ENCODE measurements around the gene DNAH6.
A peak's percentile ranks its signal among the peaks of the same experiment; 100 is the strongest.

DNAH6 gene

GRCh38 chr2:84799772-84800171 is 283.5 kb downstream of the DNAH6 start:
- no peak for DNase-seq (ENCODE audit: low spot score)

DNA sequence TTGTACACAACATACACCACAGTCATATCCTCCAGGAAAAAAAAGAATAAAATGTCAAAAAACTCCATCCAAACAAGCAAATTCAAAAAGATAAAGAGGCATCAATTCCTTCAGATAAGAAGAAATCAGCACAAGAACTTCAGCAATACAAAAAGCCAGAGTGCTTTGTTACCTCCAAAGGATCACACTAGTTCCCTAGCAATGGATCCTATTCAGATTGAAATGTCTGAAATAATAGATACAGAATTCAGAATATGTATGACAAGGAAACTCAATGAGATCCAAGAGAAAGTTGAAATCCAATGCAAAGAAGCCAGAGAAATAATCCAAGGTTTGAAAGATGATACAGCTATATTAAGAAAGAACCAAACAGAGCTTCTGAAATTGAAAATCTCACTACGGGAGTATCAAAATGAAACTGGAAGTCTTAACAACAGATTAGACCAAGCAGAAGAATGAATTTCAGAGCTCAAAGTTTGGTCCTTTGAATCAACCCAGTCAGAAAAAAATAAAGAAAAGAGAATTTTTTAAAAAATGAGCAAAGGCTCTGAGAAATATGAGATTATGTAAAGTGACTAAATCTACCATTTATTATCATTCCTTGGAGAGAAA is 284.0 kb downstream of the DNAH6 start:
- no peak for DNase-seq (ENCODE audit: low spot score)

- DNase-seq (ENCODE audit: low spot score), result no peak
Observed at GRCh38 chr2:84801811-84802210, 285.5 kb downstream of the DNAH6 start.

- no peak for DNase-seq (ENCODE audit: low spot score)
Observed at GRCh38 chr2:84805250-84805958, 289.1 kb downstream of the DNAH6 start.

DNA sequence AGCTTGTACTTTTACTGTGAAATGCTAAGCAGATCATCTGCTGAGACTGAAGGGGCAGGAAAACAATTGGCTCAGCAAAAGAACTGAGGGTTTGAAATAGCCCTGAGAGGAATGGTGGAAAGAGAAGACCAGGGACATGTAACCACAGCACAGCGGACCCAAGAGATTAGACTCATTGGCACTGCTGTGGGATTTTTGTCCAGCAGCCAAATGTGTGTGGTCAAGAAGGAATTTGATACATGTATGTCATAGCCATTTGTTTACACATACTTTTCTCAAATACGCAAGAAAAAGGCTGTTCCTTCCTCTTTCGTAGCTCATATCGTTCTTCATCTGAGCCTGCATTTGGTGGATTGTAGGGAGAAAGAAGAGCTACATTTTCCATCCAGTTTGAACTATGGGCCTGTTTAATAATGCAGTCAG is 290.8 kb downstream of the DNAH6 start:
- DNase-seq (ENCODE audit: low spot score), result no peak

DNA sequence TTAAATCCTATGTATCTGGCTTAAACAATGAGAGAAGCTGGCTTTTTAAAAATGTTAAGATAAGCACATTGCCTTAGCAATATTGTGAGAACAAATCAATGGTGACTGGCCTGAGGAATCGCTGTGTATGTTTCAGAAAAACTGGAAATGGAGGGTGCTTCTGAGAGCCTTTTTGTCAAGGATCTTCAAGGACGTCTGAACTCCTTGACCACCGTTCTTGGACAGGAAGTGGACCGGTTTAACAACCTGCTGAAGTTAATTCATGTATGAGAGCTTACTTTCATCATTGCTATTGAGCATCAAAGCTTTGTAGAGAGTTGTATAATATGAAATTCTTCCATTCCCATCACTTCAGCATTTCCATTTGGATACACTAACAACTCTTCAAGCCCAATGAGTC is 292.0 kb downstream of the DNAH6 start:
- no peak for DNase-seq (ENCODE audit: low spot score)

DNA sequence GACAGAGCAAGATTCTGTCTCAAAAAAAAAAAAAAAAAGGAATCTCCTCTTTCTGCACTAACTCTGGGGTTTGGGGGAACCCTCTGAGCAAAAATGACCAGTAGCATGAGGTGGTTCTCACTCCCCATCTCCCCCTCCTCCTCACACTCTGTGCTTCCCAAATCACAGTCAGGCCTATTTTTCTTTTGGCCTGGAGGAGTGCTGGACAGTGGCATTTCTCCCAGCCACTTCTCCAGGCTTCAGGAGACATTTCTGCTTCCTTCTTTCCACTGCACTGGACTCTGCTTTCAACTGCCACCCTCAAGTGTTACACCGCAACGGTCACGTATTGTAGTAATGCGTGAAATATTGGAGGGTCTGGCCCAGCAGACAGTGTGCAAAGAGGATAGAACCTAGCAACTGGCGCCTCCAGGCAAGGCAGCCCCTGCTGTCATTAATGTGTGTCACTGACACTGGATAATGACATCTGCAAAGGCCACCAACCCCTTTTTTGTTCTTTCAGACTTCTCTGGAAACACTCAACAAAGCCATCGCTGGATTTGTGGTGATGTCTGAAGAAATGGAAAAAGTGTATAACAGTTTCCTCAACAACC is 295.6 kb downstream of the DNAH6 start:
- DNase-seq (ENCODE audit: low spot score), result no peak

DNA sequence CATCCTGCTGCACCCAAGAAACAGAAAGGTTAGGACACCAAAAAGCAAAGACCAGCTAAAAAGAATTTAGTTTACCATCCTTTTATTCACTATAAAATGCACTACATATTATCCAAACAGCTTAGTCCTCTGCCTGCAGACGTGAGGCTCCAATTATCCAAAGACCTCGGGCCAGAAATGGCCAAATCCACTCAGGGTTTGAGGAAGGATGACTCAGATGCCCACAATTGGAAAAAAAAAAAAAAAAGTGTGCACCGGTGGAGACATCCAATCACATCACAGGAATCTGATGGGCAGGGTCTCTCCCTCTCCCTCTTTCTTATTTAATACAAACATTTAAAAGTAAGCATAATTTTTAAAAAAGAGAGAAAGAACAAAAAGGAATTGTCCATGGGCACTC is 298.8 kb downstream of the DNAH6 start:
- no peak for DNase-seq (ENCODE audit: low spot score)

GRCh38 chr2:84816426-84817026 is 300.2 kb downstream of the DNAH6 start:
- DNase-seq (ENCODE audit: low spot score), result no peak

- DNase-seq (ENCODE audit: low spot score), result no peak
Observed at GRCh38 chr2:84817239-84817655, 300.9 kb downstream of the DNAH6 start.

- no peak for DNase-seq (ENCODE audit: low spot score)
Observed at GRCh38 chr2:84821806-84822205, 305.5 kb downstream of the DNAH6 start.

DNA sequence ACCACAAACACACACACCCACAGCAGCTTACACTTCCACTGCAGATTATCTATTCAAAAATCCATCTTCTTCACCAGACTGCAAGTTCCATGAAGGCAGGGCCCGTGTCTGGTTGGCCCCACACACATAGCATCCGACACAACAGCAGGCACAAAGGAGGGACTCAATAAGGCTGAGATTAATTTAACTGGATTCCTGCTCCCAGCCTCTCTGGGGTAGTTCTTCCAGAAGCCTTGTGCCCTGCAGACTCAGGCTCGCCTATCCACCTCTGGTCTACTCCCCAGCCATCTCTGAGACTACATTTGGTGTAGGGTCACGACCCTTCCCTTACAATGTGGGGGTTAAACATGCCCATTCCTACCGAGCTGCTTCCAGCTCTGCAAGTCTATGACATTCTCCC is 306.9 kb downstream of the DNAH6 start:
- DNase-seq (ENCODE audit: low spot score), result no peak

DNA sequence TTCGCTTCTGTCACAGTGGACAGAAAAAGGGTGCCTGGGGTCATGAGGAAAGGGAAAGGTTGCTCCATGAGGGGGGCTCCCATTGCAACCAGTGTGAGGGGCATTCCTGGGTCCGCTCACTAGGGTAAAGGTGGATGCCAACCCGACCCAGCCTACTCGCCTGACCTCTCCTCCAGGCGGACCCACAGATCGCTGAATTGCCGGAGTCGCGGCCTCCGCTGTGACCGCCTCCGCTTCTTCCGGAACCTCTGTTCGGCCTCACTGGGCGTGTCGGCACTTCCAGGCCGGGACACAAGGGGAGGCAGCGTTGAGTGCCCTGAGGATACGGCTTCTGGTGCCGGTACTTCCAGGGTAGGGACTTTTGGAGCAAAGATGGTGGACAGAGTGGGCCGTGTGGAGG is 307.5 kb downstream of the DNAH6 start:
- DNase-seq (ENCODE audit: low spot score), result no peak

GRCh38 chr2:84827978-84828575 is 311.8 kb downstream of the DNAH6 start:
- DNase-seq (ENCODE audit: low spot score), result no peak

DNA sequence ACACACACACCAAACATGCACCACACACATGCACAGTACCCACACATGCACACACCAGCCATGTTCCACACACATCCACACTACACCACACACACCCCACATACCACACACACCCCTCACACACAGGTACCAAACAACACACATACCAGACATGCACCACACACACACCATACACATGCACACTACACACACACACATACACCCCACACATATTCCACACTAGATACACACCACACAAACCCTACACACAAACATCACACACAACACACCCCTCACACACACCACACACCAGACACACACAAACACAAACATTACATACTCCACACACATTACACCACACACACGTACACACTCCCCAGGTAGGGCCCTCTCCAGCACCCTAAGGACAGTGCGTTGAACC is 313.4 kb downstream of the DNAH6 start:
- DNase-seq (ENCODE audit: low spot score), result no peak

GRCh38 chr2:84830095-84830494 is 313.8 kb downstream of the DNAH6 start:
- no peak for DNase-seq (ENCODE audit: low spot score)

GRCh38 chr2:84830758-84831500 is 314.6 kb downstream of the DNAH6 start:
- no peak for DNase-seq (ENCODE audit: low spot score)

DNA sequence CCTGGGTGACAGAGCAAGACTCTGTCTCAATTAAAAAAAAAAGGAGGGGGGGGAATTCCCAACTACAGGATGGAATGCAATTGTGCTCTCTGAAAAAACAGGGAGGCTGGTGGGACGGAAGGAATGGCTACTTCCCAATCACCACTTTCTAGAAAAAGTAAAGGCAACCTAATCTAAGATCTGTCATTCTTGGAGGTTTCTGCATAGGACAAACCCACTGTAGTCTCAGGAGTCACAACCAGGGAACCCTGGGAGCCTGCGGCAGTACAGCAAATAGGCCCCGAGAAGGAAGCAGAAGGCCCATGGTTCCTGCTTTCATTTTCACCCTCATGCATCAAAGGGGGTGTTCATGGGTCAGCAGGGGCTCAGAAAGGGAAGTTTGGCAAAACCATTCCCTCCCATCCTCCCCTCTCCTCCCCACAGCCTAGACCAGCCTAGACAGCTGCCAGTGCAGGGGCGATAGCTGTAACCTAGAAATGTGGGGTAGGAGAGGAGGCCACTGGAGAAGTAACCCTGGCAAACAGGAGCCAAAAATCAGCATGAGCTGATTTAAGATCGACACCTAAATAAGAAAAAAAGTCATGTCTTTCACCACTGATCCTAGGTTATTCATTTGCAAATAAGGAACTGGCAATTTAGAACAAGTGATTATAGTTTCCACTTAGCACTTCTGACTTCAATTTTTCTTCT is 316.6 kb downstream of the DNAH6 start:
- DNase-seq (ENCODE audit: low spot score), result no peak

- DNase-seq (ENCODE audit: low spot score), result peak; percentile 47
Observed at GRCh38 chr2:84833481-84834150, 317.3 kb downstream of the DNAH6 start.

- DNase-seq (ENCODE audit: low spot score), result no peak
Observed at GRCh38 chr2:84836215-84836614, 319.9 kb downstream of the DNAH6 start.
